ENCODE measurements around the gene ADCY7.
A peak's percentile ranks its signal among the peaks of the same experiment; 100 is the strongest.

ADCY7 gene

GRCh38 chr16:50248845-50249244 is 17.5 kb upstream of the ADCY7 start:
- peak in 1 of 2 experiments; percentile 47 for DNase-seq

DNA sequence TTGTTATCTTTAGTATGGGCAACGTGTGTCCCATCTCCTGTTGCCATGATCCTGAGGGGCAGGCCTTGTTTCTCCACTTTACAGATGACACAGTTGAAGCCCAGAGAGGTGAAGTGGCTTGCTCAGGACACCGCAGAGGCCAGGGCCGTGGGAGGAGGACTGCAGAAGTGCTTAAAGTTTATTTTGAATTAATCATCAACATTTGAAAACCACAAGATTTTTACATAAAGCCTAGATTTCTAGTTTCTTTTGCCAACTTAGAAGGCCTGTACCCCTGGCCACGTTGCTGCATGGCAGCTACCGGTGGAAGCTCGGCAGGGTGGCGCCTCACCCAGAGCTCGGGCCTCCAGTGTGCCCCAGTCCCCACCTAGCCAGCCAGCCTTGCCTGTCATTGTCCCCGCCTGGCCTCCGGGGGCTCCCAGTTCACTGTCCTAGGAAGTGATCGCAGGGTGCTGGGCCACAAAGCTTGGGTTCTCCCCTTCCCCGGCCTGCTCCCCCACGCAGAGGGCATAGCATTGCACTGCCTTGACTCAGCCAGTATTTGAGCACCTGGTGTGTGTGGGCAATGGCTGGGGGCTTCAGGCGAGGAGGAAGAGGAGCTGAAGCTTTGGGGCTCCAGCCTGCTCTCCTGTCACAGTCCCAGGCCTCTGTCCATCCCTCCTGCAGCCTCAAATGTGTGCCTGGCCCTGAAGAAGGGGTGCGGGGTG is 14.8 kb upstream of the ADCY7 start:
- no peak for DNase-seq

GRCh38 chr16:50252082-50252611 is 14.2 kb upstream of the ADCY7 start:
- DNase-seq: no peak

- DNase-seq: no peak
Observed at GRCh38 chr16:50252874-50253513, 13.4 kb upstream of the ADCY7 start.

DNA sequence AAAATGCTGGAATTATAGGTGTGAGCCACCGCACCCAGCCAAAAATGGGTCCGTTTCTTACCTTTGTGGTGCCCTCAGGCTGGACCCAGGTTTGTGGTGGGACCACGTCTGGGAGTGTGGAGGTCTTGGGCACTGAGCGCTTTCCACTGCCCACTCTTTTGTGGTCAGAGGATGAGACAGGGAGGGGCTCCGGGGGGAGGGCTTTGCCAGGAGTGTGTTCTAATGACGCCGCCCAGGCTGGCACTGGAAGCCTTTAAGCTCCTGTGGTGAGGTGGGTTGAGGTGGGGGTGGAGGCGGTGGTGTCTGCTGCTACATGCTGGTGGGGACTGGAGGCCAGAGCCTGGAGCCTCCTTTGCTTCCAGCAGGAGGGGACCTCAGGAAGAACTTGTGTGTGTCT is 12.8 kb upstream of the ADCY7 start:
- DNase-seq: no peak

DNA sequence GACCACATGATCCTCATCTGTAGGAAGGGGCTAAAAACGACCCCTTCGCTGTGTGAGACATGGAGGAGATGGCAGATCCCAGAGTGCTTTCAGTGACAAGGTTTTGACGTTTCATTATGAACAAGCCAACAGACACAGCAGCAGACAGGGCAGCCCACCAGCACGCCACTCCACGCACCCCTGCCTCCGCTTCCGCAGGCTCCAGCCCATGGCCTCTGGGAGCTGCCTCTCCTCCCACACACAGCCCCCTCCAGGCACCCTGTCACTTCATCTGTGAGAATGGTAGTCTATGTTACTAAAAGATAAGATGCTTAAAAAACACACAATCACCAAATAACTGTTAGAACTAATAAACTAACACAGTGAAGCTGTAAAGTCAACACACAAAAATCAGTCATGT is 12.3 kb upstream of the ADCY7 start:
- DNase-seq: no peak

- DNase-seq: no peak
Observed at GRCh38 chr16:50255538-50255937, 10.8 kb upstream of the ADCY7 start.

DNA sequence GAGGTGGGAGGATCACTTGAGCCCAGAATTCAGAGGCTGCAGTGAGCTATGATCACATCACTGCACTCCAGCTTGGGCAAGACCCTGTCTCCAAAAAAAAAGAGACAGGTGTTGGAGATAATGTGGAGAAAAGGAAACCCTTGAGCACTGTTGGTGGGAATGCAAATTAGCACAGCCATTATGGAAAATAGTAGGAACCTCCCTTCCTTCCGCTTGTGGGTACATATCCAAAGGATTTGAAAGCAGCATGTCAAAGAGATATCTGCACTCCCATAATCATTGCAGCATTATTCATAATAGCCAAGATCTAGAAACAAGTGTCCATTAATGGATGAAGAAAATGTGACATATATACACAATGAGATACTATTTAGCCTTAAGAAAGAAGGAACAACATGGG is 9.7 kb upstream of the ADCY7 start:
- no peak for DNase-seq

GRCh38 chr16:50257876-50258275 is 8.5 kb upstream of the ADCY7 start:
- no peak for DNase-seq

DNA sequence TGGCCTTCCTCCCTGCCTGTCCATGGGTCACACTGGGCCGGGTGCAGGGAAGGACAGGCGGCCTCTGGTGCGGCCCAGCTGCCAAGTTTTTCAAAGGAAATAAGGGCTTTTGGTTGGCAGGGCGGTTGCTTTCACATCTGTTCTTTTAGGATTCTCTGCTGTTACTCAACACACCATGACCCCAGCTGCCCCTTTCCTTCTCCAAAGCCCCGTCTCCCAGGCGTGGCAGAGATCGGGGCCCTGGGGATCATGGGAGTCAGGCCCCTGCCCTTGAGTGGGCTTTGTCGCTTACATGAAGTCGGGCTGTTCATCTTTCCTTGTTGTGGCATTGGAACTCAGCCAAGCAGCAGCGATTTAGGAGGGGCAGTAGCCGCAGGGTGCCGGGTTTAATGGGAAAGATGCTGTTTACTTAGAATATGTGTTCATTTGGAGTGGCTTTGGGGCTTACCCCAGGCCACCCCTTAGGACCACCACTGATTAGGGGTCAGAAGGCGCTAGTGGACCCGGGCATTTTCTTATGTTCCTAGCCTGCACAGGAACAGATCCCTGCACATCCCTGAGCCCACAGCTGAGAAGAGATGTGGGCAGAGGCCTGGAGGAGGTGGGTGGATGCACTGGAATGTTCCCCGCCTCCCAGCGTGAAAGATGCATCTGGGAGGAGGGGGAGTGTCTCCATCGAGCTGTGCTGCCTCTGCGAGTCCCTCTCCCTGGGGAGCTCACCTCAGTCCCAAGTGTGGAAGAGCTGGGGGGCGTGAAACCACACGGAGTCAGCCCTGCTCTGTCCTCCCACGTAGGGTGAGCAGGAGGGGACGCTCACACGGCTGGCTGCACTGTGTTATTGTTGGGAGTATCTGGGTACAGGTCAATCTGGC is 6.8 kb upstream of the ADCY7 start:
- DNase-seq: peak; percentile 96

DNA sequence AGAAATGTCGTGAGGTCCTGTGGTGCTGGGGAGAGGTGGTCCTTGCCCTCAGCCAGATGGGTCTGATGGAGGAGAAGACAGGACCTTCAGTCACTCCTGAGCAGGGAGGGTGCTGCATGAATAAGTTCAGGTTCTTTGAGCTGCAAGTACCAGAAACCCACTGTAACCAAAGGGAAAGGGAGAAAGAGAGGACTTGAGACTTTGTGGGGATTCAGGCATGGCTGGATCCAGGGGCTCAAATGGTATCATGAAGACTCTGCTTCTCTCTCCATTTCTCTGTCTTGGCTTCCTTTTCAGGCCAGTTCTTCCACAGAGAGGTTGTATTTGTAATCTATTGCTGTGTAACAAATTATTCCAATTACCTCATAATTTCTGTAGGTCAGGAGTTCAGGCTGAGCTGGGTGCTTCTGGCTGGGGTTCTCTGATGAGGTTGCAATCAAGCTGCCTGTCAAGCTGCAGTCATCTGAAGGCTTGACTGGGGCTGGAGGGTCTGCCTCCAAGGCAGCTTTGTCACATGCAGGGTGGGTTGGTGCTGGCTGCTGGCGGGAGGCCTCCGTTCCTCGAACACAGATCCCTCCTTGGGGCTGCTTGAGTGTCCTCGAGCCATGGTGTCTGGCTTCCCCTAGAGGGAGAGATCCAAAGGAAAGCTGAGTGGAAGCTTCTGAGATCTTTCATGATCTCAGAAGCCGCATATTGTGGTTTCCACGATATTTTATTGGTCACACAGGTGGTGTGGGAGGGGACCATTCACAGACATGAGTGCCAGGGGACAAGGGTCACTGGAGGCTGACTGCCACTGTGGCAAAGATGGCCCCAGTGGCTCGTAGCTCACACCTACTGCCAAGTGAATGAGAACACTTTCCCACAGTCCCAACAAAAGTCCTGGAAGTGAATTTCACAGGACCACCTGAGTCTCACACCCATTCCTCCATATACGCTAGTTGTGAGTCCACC is 5.9 kb upstream of the ADCY7 start:
- no peak for DNase-seq

GRCh38 chr16:50261160-50261706 is 5.1 kb upstream of the ADCY7 start:
- DNase-seq: no peak

GRCh38 chr16:50261707-50262235 is 4.6 kb upstream of the ADCY7 start:
- no peak for DNase-seq

DNA sequence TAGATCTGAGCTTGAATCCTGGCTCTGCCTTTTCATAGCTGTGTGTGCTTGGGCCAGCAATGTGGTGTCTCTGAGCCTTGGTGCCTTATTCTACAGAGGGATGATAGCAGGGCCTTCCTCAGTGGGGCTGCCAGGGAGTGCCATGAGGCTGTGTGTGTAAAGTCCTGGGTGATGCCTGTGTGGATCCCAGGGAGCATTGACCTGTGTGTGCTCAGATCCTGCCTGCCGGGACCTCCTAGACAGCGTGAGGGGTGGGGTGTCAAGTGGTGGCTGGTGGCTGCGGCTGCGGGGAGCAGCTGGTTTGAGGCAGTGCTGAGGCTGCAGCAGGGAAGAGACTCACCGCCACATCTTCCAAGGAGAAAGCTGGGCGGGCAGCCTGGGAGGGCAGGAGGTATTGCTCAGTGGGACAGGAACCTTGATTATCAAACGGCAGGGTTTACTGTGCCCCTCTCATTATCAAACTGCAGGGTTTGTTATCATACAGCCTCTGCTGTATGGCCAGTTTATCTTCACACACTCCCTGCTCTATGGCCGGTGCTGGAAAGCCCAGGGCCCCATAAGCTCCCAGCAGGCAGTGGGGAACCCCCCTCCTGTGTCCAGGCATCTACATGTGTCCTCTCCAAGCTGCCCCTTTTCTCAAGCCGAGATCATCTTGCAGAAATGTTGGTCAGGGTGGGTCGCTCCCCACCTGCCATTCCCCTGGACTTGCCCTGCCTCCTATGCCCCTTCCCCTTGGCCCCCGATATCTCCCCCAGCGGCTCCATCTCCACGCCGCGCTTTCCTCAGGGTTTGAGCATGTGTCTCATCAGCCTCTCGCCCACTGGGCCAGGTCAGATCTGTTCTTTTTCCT is 3.1 kb upstream of the ADCY7 start:
- DNase-seq: no peak

- DNase-seq: no peak
Observed at GRCh38 chr16:50263940-50264929, 2.1 kb upstream of the ADCY7 start.

DNA sequence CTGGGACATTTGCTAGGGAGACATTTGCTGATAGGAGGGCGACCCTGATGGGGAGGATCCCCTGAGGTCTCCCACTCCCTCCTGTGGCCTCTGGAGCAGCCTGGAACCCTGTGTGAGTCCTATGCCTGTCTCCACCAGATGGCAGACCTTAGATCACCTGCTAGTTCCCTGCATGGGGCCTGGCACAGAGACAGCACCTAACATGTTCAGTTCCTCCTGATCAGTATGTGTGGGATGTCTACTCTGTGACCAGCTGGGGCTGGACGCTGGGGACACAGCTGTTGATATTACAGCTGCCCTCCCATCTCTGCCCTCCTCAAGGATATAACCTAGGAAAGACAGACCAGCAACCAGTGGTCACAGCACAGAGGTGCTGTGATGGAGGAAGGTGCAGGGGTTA is 1.1 kb upstream of the ADCY7 start:
- peak; percentile 82 to 83 for DNase-seq

DNA sequence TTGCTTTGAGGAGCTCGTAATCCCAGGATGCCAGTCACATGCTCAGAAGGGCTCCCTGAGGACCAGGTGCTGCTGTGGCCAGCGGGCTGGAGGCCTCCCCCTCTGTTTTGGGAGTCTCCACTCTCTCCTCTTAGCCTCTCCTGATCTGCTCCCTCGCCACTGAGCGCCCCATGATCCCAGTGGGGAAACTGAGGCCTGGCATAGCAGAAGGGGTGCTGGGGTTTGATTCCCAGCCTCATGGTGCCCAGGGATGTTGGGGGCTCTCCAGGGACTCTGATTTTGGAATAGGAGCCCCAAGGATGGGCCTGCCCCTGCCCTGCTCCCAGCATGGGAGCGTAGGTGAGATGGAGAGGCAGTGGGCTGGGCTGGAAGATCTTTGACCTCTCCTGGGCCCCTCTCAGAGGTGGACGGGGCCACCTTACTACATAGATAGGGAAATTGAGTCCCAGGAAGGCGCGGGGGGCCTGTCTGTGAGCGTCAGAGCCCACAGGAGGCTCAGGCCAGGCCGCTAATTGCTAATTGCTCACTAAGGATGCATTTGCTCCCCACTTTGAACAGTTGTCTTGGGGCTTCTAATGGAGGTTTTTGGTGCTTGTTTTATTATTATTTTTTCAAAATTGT is 525 bp upstream of the ADCY7 start:
- DNase-seq: no peak

- DNase-seq: peak; percentile 24 to 82
Observed at GRCh38 chr16:50267151-50267631, 840 bp downstream of the ADCY7 start.

DNA sequence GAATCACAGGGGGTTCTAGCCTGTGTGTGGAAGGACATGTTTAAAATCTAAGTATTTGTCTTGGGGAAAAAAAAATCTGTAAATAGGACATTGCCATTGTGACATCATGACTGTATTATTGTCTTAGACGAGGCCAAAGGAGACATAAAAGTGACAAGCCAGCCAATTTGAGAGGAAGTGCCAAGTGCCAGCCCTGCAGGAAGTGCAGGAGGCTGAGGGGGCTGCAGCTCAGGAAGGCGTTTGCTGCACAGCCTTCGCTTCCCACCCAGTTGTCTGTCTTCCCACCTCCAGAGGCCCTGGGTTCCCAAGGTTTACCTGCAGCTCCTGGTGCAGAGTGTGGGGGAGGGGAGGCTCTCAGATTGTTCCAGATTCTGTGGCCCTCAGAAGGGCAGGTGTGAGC is 1.3 kb downstream of the ADCY7 start:
- DNase-seq: no peak
